Measurements from ENCODE around the gene MEOX2. TPM values are rescaled to one million over a fixed set of nuclear protein-coding genes. Genes with fewer than 3 reads are reported as not detected.

MEOX2 gene
- polyA plus RNA-seq, 1 donor from 2014 or later: not detected

DNA sequence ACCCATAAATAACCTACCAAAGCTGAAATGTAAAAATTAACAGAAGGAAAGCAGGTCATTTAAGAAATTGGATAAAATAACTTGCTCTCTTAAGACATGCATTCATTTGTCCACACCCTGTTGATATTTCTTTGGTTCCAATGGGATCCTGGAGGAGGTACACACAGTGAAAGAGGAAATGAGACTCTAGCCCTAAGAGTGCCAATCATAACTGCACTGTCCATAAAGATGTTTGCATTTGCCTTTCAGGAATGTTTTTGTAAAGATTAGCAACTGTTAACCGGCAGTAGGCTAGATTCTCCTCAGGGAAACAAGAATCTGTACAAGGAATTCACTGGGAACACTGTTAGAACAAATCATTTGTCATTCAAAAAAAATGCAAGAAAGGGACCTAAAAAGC lies 61.0 kb downstream of the MEOX2 start:
- H3K9me3 ChIP-seq (ENCODE audit: low read length): no peaks in the 10 kb centered on the region
- no peak overlapping the region for H3K4me2 ChIP-seq (ENCODE audit: low read length)
- no peak overlapping the region for H3K9ac ChIP-seq (ENCODE audit: low read length)
- no peak overlapping the region for H2AFZ ChIP-seq (ENCODE audit: low read depth, low read length)
- no peaks in the 10 kb centered on the region for H3K79me2 ChIP-seq (replicated peaks; ENCODE audit: insufficient read depth, low read length)
- H3K4me3 ChIP-seq (ENCODE audit: low read length): no peak overlapping the region
- no peaks in the 10 kb centered on the region for H4K20me1 ChIP-seq (ENCODE audit: insufficient read depth)
- H3F3A ChIP-seq (ENCODE audit: insufficient read depth, low read length, poor library complexity, severe bottlenecking): no peaks in the 10 kb centered on the region
- H3K27me3 ChIP-seq (ENCODE audit: insufficient read depth, low read depth, low read length): no peaks in the 10 kb centered on the region
- TF ChIP-seq SMC3 (conservative IDR thresholded peaks at IDR 0.05; ENCODE audit: poor library complexity) (no peak), RAD21 (conservative IDR thresholded peaks at IDR 0.05) (no peak), POLR2AphosphoS5 (IDR thresholded peaks at IDR 0.05) (no peak), EP300 (conservative IDR thresholded peaks at IDR 0.05; ENCODE audit: poor library complexity, severe bottlenecking) (no peak), EZH2 (IDR thresholded peaks at IDR 0.05; ENCODE audit: borderline replicate concordance, insufficient read depth, low read length, poor library complexity, severe bottlenecking) (no peak), TAF1 (IDR thresholded peaks at IDR 0.05; ENCODE audit: low read depth) (no peak), MXI1 (conservative IDR thresholded peaks at IDR 0.05; ENCODE audit: poor library complexity, severe bottlenecking) (no peak)
- TF ChIP-seq, protein P1, sequence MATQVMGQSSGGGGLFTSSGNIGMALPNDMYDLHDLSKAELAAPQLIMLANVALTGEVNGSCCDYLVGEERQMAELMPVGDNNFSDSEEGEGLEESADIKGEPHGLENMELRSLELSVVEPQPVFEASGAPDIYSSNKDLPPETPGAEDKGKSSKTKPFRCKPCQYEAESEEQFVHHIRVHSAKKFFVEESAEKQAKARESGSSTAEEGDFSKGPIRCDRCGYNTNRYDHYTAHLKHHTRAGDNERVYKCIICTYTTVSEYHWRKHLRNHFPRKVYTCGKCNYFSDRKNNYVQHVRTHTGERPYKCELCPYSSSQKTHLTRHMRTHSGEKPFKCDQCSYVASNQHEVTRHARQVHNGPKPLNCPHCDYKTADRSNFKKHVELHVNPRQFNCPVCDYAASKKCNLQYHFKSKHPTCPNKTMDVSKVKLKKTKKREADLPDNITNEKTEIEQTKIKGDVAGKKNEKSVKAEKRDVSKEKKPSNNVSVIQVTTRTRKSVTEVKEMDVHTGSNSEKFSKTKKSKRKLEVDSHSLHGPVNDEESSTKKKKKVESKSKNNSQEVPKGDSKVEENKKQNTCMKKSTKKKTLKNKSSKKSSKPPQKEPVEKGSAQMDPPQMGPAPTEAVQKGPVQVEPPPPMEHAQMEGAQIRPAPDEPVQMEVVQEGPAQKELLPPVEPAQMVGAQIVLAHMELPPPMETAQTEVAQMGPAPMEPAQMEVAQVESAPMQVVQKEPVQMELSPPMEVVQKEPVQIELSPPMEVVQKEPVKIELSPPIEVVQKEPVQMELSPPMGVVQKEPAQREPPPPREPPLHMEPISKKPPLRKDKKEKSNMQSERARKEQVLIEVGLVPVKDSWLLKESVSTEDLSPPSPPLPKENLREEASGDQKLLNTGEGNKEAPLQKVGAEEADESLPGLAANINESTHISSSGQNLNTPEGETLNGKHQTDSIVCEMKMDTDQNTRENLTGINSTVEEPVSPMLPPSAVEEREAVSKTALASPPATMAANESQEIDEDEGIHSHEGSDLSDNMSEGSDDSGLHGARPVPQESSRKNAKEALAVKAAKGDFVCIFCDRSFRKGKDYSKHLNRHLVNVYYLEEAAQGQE (IDR thresholded peaks at IDR 0.05; ENCODE audit: borderline replicate concordance): no peak
- TF ChIP-seq, protein P2, sequence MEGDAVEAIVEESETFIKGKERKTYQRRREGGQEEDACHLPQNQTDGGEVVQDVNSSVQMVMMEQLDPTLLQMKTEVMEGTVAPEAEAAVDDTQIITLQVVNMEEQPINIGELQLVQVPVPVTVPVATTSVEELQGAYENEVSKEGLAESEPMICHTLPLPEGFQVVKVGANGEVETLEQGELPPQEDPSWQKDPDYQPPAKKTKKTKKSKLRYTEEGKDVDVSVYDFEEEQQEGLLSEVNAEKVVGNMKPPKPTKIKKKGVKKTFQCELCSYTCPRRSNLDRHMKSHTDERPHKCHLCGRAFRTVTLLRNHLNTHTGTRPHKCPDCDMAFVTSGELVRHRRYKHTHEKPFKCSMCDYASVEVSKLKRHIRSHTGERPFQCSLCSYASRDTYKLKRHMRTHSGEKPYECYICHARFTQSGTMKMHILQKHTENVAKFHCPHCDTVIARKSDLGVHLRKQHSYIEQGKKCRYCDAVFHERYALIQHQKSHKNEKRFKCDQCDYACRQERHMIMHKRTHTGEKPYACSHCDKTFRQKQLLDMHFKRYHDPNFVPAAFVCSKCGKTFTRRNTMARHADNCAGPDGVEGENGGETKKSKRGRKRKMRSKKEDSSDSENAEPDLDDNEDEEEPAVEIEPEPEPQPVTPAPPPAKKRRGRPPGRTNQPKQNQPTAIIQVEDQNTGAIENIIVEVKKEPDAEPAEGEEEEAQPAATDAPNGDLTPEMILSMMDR (IDR thresholded peaks at IDR 0.05; ENCODE audit: poor library complexity, severe bottlenecking): no peak
- H3K36me3 ChIP-seq (ENCODE audit: insufficient read depth, low read length): no peaks in the 10 kb centered on the region
- no peaks in the 10 kb centered on the region for H3K9me2 ChIP-seq (ENCODE audit: insufficient read depth, low read length)
- H3K27ac ChIP-seq (ENCODE audit: low read length): no peak overlapping the region

DNA sequence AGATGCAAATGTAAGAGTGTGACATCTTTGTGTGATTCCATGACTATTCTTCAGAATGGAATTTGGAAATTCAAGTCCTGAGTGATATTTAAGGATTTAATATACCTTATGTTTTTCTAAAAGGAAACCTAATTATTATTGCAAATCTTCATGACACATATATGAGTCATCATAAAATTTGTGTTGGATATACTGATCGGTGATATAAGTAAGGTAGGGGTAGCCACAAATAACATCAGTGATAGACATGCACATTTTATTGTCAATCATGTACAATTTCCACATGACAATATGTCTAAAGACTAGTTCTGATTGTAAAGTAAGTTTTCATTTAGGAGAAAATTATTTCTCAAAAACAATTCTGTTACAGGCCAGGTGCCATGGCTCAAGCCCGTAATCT lies 65.0 kb downstream of the MEOX2 start:
- no peak overlapping the region for H3K27ac ChIP-seq (ENCODE audit: low read length)
- H2AFZ ChIP-seq (ENCODE audit: low read depth, low read length): no peak overlapping the region
- H3K4me3 ChIP-seq (ENCODE audit: low read length): no peak overlapping the region
- H3F3A ChIP-seq (ENCODE audit: insufficient read depth, low read length, poor library complexity, severe bottlenecking): no peaks in the 10 kb centered on the region
- no peaks in the 10 kb centered on the region for H3K36me3 ChIP-seq (ENCODE audit: insufficient read depth, low read length)
- H3K9ac ChIP-seq (ENCODE audit: low read length): no peak overlapping the region
- no peaks in the 10 kb centered on the region for H3K9me3 ChIP-seq (ENCODE audit: low read length)
- TF ChIP-seq EP300 (conservative IDR thresholded peaks at IDR 0.05; ENCODE audit: poor library complexity, severe bottlenecking) (peak; percentile 65), MXI1 (conservative IDR thresholded peaks at IDR 0.05; ENCODE audit: poor library complexity, severe bottlenecking) (no peak)
- H3K4me2 ChIP-seq (ENCODE audit: low read length): no peak overlapping the region
- H3K27me3 ChIP-seq (ENCODE audit: insufficient read depth, low read depth, low read length): no peaks in the 10 kb centered on the region
- no peaks in the 10 kb centered on the region for H4K20me1 ChIP-seq (ENCODE audit: insufficient read depth)
- no peaks in the 10 kb centered on the region for H3K79me2 ChIP-seq (replicated peaks; ENCODE audit: insufficient read depth, low read length)
- H3K9me2 ChIP-seq (ENCODE audit: insufficient read depth, low read length): no peaks in the 10 kb centered on the region

Data from neural cell (in vitro differentiated cells).